MCF 10A (cell line): ENCODE measurements around the gene GRK6. TPM values are rescaled to one million over a fixed set of nuclear protein-coding genes. Genes with fewer than 3 reads are reported as not detected.

ENCODE experiments used
- BruUV-seq: library from RNA; stranded (reverse); fragments of 400-500 nt; replicated peaks from 2 replicates; lab custom pipeline; 2021; lab: Mats Ljungman, UMichigan
- CTCF ChIA-PET: fragments of 300-600 bp; sonication (Branson Sonifier 250); formaldehyde crosslinking; extraction: SDS; loops from one replicate; lab custom pipeline; 2021; ENCODE audit warnings: antibody characterized with exemption, inconsistent platforms; lab: Yijun Ruan, JAX
- POLR2A ChIA-PET: fragments of 300-600, 350-650 bp; sonication (Branson Sonifier 250); formaldehyde crosslinking; extraction: SDS; loops from one replicate; lab custom pipeline; 2020; ENCODE audit warnings: antibody characterized with exemption, inconsistent platforms; lab: Yijun Ruan, JAX
- DNase-seq: peaks from one replicate; pipeline ENCODE4 v3.0.0-alpha.2; 2018; ENCODE audit not compliant: unreplicated experiment
- H3K27ac Mint-ChIP-seq: one replicate; pipeline ENCODE4 v1.8.0; 2022; ENCODE audit warnings: mild to moderate bottlenecking, low read depth, mixed read lengths; ENCODE audit not compliant: unreplicated experiment
- H3K27me3 Mint-ChIP-seq: one replicate; pipeline ENCODE4 v1.8.0; 2022; ENCODE audit warnings: mixed read lengths; ENCODE audit not compliant: insufficient read depth, unreplicated experiment
- H3K36me3 Mint-ChIP-seq: one replicate; pipeline ENCODE4 v1.8.0; 2022; ENCODE audit warnings: mild to moderate bottlenecking, moderate library complexity, mixed read lengths; ENCODE audit not compliant: insufficient read depth, unreplicated experiment
- H3K4me1 Mint-ChIP-seq: one replicate; pipeline ENCODE4 v1.8.0; 2022; ENCODE audit warnings: mixed read lengths; ENCODE audit not compliant: insufficient read depth, unreplicated experiment
- H3K4me3 Mint-ChIP-seq: one replicate; pipeline ENCODE4 v1.8.0; 2022; ENCODE audit warnings: mild to moderate bottlenecking, moderate library complexity, mixed read lengths; ENCODE audit not compliant: unreplicated experiment
- H3K9me3 Mint-ChIP-seq: one replicate; pipeline ENCODE4 v1.8.0; 2022; ENCODE audit warnings: mixed read lengths; ENCODE audit not compliant: unreplicated experiment
- intact Hi-C: fragments of 100-400 bp; cut with micrococcal nuclease; formaldehyde crosslinking; loops from 2 replicates; pipeline ENCODE4 v1.14.1; 2022
- total RNA-seq: library from RNA; stranded (reverse); gene quantifications from 2 replicates; pipeline ENCODE4 v1.2.3, GENCODE V29; 2022
- TF ChIP-seq, protein P1 (sequence below): fragments of 200-600 bp; IDR thresholded peaks from one replicate; pipeline ENCODE4 v1.8.0; 2022; ENCODE audit warnings: antibody characterized with exemption, mild to moderate bottlenecking; ENCODE audit not compliant: unreplicated experiment

Gene GRK6
- total RNA-seq, 1 experiment from 2014 or later, result 52.0 TPM

DNA sequence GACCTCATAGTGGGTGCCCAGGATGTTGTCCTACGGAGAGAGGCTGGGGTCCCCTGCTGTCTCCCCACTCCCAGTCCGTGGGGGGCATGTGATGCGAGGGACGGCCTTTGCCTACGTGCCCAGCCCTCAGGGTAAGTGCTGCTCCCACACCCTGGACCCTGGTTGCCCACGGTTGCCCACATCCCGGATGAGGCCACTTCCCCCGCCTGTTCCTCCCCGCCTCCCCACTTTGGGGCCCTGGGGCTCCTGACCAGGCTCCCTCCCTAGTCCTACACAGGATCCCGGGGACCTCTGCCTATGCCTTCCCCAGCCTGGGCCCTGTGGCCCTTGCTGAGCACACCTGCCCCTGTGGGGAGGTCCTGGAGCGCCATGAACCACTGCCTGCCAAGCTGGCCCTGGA lies 40.8 kb upstream of the GRK6 start:
- Mint-ChIP-seq H3K36me3 (no peaks in the 10 kb centered on the region), H3K27me3 (peaks cover 18% of the 10 kb centered on the region), H3K27ac (no peak overlapping the region), H3K4me3 (no peak overlapping the region), H3K9me3 (no peaks in the 10 kb centered on the region), H3K4me1 (peaks cover 28% of the 10 kb centered on the region)
- BruUV-seq, result no TSS peak
- no peak for DNase-seq
- TF ChIP-seq, protein P1, sequence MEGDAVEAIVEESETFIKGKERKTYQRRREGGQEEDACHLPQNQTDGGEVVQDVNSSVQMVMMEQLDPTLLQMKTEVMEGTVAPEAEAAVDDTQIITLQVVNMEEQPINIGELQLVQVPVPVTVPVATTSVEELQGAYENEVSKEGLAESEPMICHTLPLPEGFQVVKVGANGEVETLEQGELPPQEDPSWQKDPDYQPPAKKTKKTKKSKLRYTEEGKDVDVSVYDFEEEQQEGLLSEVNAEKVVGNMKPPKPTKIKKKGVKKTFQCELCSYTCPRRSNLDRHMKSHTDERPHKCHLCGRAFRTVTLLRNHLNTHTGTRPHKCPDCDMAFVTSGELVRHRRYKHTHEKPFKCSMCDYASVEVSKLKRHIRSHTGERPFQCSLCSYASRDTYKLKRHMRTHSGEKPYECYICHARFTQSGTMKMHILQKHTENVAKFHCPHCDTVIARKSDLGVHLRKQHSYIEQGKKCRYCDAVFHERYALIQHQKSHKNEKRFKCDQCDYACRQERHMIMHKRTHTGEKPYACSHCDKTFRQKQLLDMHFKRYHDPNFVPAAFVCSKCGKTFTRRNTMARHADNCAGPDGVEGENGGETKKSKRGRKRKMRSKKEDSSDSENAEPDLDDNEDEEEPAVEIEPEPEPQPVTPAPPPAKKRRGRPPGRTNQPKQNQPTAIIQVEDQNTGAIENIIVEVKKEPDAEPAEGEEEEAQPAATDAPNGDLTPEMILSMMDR, result no peak
- ChIA-PET CTCF (interaction anchor here (1.0 to 2.4 kb wide), 6 partner anchors 14 to 274 kb away, joined by 3 to 19 read pairs (median 3); no protein-coding TSS in a partner anchor), POLR2A (interaction anchor here (5.7 kb wide), 1 partner anchor 17 kb away, joined by 137 read pairs; no protein-coding TSS in a partner anchor)
- intact Hi-C loops, result no loop called here

DNA sequence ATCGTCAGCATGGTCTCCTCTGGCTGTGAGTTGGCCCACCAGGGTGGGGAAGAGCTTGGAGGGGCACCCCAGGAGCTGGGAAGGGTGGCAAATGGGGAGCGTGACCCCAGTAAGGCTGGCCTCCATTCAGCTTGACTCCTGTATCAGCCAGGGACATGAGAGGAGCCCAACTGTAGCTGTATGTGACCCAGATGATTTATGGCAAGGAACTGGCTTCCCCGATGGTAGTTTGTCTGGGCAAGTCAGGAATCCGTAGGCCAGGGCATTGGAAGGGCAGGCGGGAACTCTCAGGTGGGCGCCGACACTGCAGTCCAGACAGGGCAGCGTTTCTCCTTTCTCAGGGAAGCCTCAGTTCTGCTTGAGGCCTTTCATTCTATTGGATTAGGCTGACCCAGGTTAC lies 39.9 kb upstream of the GRK6 start:
- CTCF ChIA-PET, result interaction anchor here (0.5 to 7.1 kb wide), 8 partner anchors 12 to 786 kb away, joined by 3 to 107 read pairs (median 4); no protein-coding TSS in a partner anchor
- H3K4me1 Mint-ChIP-seq, result peaks cover 33% of the 10 kb centered on the region
- no peak for DNase-seq
- intact Hi-C loops, result no loop called here
- H3K27ac Mint-ChIP-seq, result no peak overlapping the region
- no peaks in the 10 kb centered on the region for H3K9me3 Mint-ChIP-seq
- TF ChIP-seq, protein P1, result no peak
- no peaks in the 10 kb centered on the region for H3K36me3 Mint-ChIP-seq
- peaks cover 18% of the 10 kb centered on the region for H3K27me3 Mint-ChIP-seq
- POLR2A ChIA-PET, result interaction anchor here (1.3 to 5.7 kb wide), 2 partner anchors 16 to 17 kb away, joined by 5 to 137 read pairs; no protein-coding TSS in a partner anchor
- no peak overlapping the region for H3K4me3 Mint-ChIP-seq
- BruUV-seq, result no TSS peak

DNA sequence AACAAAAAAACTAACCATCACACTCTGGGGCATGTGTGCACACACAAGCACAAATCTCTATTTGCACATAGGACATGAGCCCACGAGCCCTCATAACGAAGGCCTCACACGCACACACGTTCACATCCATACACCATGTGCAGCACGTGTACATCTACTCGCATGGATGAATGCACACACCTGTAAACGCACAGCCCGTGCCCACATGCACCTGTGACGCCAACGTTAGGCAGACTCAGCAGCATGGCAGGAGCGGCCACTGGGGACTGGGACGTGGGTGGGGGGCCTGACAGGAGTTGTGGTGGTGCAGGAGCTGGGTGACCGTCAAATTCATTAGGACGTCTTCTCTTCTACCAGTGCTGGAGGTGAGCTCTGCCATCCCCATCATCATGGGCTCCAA lies 39.1 kb upstream of the GRK6 start:
- peaks cover 33% of the 10 kb centered on the region for H3K4me1 Mint-ChIP-seq
- CTCF ChIA-PET, result interaction anchor here (0.5 to 7.1 kb wide), 4 partner anchors 16 to 66 kb away, joined by 3 to 209 read pairs (median 63); partner anchors contain the start of gene PRR7
- intact Hi-C loops, result no loop called here
- no peak overlapping the region for H3K27ac Mint-ChIP-seq
- H3K9me3 Mint-ChIP-seq, result no peaks in the 10 kb centered on the region
- no peak overlapping the region for H3K4me3 Mint-ChIP-seq
- TF ChIP-seq, protein P1, result no peak
- no peak for DNase-seq
- POLR2A ChIA-PET, result interaction anchor here (1.3 to 5.7 kb wide), 4 partner anchors 16 to 62 kb away, joined by 5 to 137 read pairs (median 50); no protein-coding TSS in a partner anchor
- BruUV-seq, result no TSS peak
- peaks cover 18% of the 10 kb centered on the region for H3K27me3 Mint-ChIP-seq
- no peaks in the 10 kb centered on the region for H3K36me3 Mint-ChIP-seq

DNA sequence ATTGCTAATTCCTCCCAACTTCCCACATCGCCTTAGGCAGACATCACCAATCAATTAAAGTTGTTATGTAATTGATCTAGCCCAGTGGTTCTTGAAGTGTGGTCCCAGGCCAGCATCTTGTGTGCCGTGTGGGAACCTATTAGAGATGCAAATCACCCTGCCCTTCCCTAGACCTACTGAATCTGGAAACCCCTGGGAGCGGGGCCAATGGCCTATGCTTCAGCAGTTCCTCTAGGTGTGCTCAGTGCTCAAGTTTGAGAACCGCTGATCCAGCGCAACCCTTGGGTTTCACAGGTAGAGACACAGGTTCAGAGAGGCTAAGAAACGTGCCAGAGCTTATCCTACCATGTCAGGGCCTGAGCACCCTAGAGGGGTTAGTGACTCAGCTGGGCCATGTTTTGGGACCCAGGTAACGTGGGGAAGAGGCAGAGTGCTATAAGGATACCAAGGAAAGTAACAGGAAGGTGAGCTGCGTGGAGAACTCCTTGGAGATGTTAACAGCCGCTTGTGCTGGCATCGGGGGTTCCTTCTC lies 37.9 kb upstream of the GRK6 start:
- no peak overlapping the region for H3K27ac Mint-ChIP-seq
- intact Hi-C loops, result no loop called here
- POLR2A ChIA-PET, result interaction anchor here (0.5 to 5.7 kb wide), 20 partner anchors 10 to 394 kb away, joined by 3 to 137 read pairs (median 6); partner anchors contain the start of genes GRK6, LMAN2, PDLIM7 and RGS14
- H3K9me3 Mint-ChIP-seq, result no peaks in the 10 kb centered on the region
- H3K27me3 Mint-ChIP-seq, result peaks cover 8% of the 10 kb centered on the region
- DNase-seq, result peak; percentile 71
- TF ChIP-seq, protein P1, result no peak
- peaks cover 33% of the 10 kb centered on the region for H3K4me1 Mint-ChIP-seq
- no TSS peak for BruUV-seq
- CTCF ChIA-PET, result interaction anchor here (0.6 to 7.8 kb wide), 20 partner anchors 10 to 816 kb away, joined by 3 to 263 read pairs (median 7); partner anchors contain the start of genes LMAN2, PDLIM7, PFN3 and PRR7
- no peak overlapping the region for H3K4me3 Mint-ChIP-seq
- H3K36me3 Mint-ChIP-seq, result no peaks in the 10 kb centered on the region
